ENCODE measurements around the gene ADGRL1.
A peak's percentile ranks its signal among the peaks of the same experiment; 100 is the strongest.
"Not testable (repeated sequence)": the region's sequence is repeated elsewhere in the genome, so short reads cannot be mapped to it uniquely, and the experiment has no call there.

Gene ADGRL1

GRCh38 chr19:14205452-14206287, at the start of gene ADGRL1:
Gene ADGRL1, minus strand, starts transcription at chr19:14206169. Its CDS starts 22,567 bp downstream, at chr19:14183602.
- DNase-seq = peak; percentile 35 to 40

GRCh38 chr19:14255316-14255715, 49.3 kb upstream of the ADGRL1 start:
- DNase-seq = not testable (repeated sequence)

DNA sequence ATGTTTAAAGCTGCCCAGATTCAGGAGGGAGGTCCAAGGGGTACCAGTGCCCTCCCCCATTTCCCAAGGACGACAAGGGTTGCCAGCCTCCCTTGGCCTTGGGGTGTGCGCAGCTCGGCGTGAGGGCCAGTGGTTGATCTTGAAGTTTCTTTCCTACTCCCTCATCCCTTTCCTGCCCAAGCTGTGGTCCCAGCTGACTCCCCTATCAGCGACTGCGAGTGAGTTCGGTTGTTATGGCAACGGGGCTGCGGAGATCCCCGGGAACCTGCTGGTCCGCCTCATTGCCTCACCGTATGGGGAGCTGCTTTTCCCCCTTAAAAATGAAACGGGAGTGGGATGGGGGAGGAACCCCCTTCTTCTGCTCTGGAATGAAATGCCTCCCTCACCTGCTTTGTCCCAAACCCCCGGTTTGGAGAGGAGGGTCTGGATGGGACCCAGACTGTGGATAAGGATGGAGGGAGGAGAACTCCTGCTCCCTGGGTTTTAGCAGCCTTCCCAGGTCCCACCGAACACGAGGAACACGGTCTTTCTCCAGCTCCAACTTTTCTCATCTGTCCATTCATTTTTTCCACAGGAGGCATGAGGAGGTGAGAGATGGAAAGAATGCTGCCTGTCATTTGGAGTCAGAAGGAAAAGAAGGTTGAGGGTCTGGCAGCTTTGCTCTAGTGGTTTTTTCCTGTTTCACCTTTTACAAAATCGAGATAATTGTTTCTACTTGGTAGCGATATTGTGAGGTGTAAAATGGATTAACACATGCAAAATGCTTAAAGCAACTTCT, 48.0 kb upstream of the ADGRL1 start:
- not testable (repeated sequence) for DNase-seq

- DNase-seq = not testable (repeated sequence)
Observed at GRCh38 chr19:14252136-14252535, 46.2 kb upstream of the ADGRL1 start.

DNA sequence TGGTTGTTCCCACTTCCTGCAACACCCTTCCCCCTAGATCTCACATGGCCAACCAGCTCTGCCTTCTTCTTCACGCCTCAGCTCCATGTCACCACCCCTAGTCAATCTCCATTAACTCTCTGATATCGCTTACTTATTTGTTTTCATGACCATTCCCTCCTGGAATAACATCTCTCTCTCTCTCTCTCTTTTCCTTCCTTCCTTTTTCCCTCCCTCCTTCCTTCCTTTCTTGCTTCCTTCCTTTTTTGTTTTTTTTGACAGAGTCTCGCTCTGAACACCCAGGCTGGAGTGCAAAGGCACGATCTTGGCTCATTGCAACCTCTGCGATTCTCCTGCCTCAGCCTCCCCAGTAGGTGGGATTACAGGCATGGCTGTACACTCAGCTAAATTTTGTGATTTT, 44.9 kb upstream of the ADGRL1 start:
- DNase-seq = no peak

DNA sequence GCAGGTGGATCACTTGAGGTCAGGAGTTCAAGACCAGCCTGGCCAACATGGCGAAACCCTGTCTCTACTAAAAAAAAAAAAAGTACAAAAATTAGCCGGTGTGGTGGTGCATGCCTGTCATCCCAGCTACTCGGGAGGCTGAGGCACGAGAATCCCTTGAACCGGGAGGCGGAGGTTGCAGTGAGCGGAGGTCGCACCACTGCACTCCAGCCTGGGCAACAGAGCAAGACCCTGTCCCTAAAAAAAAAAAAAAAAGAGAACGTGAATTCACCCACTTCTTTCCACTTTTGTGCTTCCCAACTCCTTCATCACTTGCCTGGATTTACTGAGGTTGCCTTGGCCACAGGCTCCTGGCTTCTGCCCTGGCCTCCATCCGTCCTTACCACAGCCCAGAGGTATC, 44.3 kb upstream of the ADGRL1 start:
- DNase-seq = not testable (repeated sequence)

DNA sequence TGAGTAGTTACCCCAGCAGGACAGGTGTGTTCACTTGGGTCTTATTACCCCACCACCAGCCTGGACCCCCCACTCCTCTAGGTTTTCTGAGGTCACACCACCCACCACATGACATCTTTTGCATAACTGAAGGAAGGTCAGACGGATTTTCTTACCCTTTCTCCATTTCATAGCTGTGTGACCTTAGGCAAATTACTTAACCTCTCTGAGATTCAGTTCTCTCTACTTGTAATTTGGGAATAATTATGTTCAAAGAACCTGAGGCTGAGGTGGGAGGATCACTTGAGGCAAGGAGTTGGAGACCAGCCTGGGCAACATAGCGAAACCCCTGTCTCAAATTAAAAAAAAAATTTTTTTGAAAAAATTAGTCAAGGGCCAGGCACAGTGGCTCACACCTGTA, 43.9 kb upstream of the ADGRL1 start:
- not testable (repeated sequence) for DNase-seq

DNA sequence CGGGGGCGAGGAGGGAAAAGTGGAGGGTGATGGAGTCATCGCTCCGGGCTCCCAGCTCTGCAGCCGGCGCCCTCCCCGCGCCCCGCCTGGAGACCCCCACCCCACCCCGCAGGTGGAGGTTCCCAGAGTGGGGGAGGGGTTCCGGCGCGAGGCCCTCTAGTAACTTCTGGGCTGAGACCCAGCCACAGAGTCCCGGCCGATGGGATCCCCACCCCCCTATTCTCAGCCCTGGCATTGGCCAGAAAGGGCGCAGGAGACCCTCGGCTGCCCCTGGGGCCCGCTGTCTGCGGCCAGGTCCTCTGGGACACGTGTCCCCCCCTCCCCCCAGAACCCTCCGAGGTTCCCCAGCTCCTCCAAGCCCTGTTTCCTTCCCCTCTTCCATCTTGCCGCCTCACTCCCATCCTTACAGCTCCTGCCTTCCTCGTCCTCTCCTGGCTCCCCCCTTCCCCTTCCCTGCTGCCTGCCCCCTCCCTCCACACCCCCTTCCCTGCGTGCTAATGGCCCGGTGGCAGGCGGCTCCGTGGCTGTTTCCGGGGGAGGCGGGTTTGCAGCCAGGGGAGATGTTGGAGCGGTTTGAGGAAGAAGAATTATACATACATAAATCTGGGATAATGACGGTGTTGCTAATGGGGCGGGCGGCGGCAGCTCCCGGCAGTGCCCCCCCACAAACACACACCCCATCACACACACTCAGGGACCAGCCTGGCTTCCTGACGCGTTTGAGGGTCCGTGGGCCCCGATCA, 43.2 kb upstream of the ADGRL1 start:
- not testable (repeated sequence) for DNase-seq

- DNase-seq = peak in 1 of 2 donors; percentile 31
Observed at GRCh38 chr19:14248578-14249011, 42.6 kb upstream of the ADGRL1 start.

DNA sequence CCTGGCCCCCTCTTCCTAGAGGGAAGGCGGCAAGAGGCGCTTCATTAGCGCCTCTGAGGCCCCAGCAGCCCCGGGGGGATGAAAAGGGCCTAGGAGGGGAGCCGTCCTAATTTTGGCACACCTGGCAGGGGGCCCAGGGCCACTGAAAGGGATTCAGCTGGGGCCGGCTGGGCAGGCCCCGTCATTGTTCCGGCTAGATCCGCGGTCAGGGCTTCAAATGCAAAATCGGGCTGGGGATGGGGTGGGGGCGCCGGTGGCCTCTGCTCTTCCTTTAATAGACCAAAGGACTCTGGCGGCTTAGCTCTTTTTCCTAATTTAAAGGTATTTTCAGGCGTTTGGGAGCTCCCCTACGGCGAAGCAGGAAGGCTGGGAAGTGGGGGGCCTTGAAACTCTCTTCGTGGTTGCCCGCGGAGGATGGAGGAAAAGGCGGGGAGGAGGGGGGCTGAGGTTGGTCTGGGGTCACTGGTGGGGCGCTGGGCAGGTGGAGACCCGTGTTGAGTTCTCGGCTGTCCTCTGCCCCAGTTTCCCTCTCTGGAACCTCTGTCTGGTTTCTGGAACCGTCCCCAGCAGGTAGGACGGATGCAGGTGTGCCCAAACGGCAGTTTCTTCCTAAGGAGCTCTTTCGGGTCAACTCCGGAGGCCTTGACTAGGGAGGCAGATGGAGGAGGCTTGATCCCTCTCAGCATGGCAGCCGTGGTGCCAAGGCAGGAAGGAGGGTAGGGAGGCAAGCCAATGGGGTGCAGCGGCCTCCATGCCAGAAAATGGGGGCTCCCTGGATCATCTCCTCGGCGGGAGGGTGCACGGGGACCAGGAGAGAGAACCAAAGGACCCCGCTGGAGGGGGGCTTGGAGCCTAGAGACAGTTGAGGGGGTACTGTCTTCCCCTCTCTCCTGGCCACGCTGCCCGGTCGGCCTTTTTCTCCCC, 41.8 kb upstream of the ADGRL1 start:
- not testable (repeated sequence) for DNase-seq

- DNase-seq = not testable (repeated sequence)
Observed at GRCh38 chr19:14247205-14247547, 41.2 kb upstream of the ADGRL1 start.

DNA sequence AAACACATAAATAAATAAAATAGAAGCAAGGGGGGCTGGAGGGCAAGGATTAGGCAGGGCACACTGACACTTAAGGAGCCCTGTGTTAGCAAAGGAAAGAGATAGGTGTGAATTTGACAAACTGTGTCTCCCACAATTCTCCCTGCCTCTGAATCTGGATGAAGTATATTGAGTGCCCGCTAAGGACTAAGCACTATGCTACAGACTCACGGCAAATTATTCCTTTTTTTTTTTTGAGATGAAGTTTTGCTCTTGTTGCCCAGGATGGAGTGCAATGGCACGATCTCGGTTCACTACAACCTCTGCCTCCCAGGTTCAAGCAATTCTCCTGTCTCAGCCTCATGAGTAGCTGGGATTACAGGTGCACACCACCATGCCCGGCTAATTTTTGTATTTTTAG, 38.4 kb upstream of the ADGRL1 start:
- DNase-seq = not testable (repeated sequence)

GRCh38 chr19:14243718-14244117, 37.7 kb upstream of the ADGRL1 start:
- DNase-seq = not testable (repeated sequence)

DNA sequence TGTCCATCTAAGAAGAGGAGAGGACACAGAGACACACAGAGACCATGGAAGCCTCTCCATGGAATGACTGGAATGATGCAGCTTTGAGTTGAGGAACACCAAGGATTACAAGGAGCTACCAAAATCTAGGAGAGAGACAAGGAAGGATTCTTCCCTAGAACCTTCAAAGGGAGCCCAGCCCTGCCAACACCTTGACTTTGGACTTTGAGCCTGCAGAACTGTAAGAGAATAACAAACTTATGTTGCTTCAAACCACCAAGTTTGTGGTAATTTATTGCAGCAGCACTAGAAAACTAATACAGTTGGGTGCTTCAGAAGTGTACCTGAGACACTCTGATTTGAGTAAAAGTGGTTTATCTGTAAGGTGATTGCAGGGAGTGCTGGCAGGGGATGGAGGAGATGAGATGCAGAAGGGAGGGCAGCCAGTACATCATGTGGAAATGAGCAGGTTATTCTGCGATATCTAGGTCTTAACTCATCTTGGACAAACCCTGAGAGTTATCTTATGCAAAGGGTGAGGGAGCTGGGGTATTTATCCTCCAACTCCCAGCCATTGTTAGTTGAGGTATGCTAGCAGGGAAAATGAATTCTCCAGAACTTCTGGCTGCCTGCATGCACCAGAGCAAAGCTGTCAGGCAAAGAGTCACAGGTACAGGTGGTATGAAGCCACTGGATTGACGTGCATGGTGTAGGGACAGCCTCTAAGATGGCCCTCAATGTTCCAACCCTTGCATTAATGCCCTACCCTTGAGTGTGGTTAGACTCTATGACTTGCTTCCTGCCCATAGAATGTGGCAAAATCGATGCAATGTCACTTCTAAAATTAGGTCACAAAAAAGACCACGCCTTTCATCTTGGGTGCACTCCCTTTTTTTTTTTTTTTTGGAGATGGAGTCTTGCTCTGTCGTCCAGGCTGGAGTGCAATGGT, 31.3 kb upstream of the ADGRL1 start:
- DNase-seq = no peak

- DNase-seq = not testable (repeated sequence)
Observed at GRCh38 chr19:14232945-14233344, 27.0 kb upstream of the ADGRL1 start.

- not testable (repeated sequence) for DNase-seq
Observed at GRCh38 chr19:14228446-14229071, 22.6 kb upstream of the ADGRL1 start.

- DNase-seq = not testable (repeated sequence)
Observed at GRCh38 chr19:14226498-14226897, 20.5 kb upstream of the ADGRL1 start.

DNA sequence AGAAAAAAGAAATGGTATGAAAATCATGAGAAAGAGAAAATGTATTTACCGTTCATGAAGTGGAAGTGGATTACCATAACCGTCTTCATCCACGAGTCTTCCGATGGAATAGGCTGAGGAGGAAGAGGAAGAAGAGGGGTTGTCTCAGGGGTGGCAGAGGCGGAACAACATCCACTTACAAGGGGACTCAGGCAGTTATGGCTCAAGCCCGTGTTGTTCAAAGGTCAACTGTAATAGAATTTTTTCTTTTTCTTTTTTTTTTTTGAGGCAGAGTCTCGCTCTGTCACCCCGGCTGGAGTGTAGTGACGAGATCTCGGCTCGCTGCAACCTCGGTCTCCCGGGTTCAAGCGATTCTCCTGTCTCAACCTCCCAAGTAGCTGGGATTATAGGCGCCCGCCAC, 16.9 kb upstream of the ADGRL1 start:
- DNase-seq = no peak

GRCh38 chr19:14221345-14221744, 15.4 kb upstream of the ADGRL1 start:
- peak; percentile 77 to 78 for DNase-seq

GRCh38 chr19:14218620-14219330, 12.8 kb upstream of the ADGRL1 start:
- no peak for DNase-seq
